Frontal cortex (tissue), 4 donors: ENCODE results near the gene TNFSF8. TPM values are rescaled to one million over a fixed set of nuclear protein-coding genes. Genes with fewer than 3 reads are reported as not detected.

Source experiments
- DNase-seq, 2 donors: peaks; one replicate each; pipeline ENCODE4 v3.0.0; 2012; ENCODE audit warnings: low spot score in 2 of 2
- FAIRE-seq: peaks from 2 replicates; lab custom pipeline; 2012; peaks lifted over from hg19 to GRCh38; lab: Jason Lieb, UNC
- total RNA-seq: library from RNA; depleted of rRNA; stranded (reverse); fragments of >200 nt; gene quantifications from one replicate; pipeline ENCODE4 v1.2.3, GENCODE V29; 2014
- donor health status: control.
- donor health status: control.
- donor health status: control.

The TNFSF8 gene
- total RNA-seq, 1 donor from 2014 or later = under 0.01 TPM

GRCh38 chr9:114887963-114888362, 42.4 kb downstream of the TNFSF8 start:
- FAIRE-seq = no peak

GRCh38 chr9:114884787-114885452, 45.5 kb downstream of the TNFSF8 start:
- FAIRE-seq = no peak
- DNase-seq = no peak

More at GRCh38 chr9:114887963-114888362, 42.4 kb downstream of the TNFSF8 start:
- no peak for DNase-seq

DNA sequence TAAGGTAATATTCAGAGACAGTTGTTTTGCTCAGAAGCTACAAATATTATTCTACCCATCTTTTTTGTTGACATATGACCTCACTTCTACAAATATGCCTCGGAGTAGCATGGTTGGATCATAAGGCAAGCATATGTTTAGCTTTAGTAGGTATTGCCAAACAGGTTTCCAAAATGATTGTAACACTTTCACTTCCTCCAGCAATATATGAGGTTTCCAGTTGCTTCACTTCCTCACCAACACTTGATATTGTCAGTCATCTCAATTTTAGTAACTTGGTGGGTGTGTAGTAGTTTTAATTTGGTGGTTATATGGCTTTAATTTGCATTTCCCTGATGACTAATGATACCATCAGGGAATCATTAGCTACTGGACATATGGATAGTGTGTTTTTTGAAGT, 46.7 kb downstream of the TNFSF8 start:
- no peak for FAIRE-seq

DNA sequence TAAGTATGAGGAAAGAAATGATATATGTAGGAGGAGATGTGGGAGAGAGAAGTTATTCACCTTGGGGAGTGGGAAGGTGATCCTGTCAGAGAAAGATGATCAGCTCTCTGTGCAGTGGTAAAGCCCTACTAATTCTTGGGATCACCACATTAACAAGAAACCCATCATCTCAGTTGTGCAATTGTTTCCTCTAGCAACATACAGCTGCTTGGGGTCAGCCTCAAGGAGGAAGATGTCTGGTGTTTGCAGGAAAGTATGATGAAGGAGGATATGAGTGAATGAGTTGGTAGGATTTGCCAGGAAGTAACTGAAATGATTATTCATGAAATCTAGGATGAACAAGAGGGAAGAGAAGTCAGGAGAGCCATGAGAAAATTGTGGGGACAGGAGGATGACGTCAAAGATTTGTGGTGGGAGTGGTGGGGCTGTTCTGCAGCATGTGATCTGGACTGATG, 50.1 kb downstream of the TNFSF8 start:
- FAIRE-seq = no peak

More for the DNA sequence above, 46.7 kb downstream of the TNFSF8 start:
- no peak for DNase-seq

GRCh38 chr9:114878879-114879564, 51.4 kb downstream of the TNFSF8 start:
- FAIRE-seq = no peak
- DNase-seq = no peak

More for the DNA sequence above, 50.1 kb downstream of the TNFSF8 start:
- DNase-seq = no peak

- FAIRE-seq = no peak
- no peak for DNase-seq
Measured at GRCh38 chr9:114869845-114870244, 60.5 kb downstream of the TNFSF8 start.

GRCh38 chr9:114869378-114869777, 61.0 kb downstream of the TNFSF8 start:
- DNase-seq (no peak), FAIRE-seq (no peak)

DNA sequence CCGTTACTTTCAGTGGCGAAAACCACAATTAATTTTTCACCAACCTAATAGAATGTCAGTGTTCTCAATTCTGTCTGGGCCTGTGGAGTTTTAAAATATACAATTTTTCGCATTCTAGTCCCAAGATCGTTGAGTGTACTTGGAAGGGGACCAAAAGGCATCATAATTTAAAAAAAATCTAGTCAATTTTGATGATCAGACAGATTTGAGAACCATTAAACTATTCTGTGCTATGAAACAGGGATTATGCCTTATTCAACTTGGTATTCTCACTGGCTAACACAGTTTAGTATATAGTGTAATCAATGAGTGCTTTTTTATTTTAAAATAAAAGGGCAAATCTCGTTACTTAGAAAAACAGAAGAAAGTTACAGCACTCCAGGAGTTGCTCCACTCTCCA, 63.1 kb downstream of the TNFSF8 start:
- DNase-seq (no peak), FAIRE-seq (no peak)

DNA sequence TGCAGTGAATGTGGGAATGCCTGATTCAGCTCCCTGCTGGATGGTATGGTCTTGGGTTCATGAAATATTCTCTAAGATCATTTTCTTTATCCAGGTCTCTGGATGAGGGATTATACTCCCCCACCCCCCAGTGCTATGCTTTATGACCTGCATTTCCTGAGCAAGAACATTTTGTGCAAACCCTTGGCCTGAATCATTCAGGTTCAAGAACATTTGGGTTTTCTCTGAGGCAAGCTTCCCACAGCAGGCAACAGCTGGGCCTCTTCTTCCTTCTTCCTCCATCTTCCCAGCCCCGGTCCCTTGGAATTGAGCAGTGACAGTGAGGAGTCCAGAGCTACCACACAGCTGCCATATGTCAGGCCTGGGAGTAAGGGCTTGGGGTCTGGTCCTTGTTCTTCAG, 65.9 kb downstream of the TNFSF8 start:
- DNase-seq = no peak

GRCh38 chr9:114861922-114862605, 68.3 kb downstream of the TNFSF8 start:
- FAIRE-seq = no peak
- no peak for DNase-seq

More for the DNA sequence above, 65.9 kb downstream of the TNFSF8 start:
- no peak for FAIRE-seq

GRCh38 chr9:114861273-114861672, 69.1 kb downstream of the TNFSF8 start:
- DNase-seq = no peak
- no peak for FAIRE-seq

GRCh38 chr9:114860187-114860586, 70.2 kb downstream of the TNFSF8 start:
- DNase-seq (no peak), FAIRE-seq (no peak)

DNA sequence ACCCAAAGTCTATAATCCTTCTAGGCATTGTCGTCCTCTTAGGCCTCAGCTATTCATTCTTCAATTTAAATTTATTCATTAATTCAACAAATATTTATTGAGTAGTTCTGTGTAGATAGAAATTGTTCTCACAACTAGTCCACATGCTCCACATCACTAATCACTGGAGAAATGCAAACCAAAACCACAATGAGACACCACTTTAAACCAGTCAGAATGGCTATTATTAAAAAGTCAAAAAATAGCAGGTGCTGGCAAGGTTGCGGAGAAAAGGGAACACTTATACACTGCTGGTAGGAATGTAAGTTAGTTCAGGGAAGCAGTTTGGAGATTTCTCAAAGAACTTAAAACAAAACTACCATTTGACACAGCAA, 73.5 kb downstream of the TNFSF8 start:
- DNase-seq (no peak), FAIRE-seq (no peak)

DNA sequence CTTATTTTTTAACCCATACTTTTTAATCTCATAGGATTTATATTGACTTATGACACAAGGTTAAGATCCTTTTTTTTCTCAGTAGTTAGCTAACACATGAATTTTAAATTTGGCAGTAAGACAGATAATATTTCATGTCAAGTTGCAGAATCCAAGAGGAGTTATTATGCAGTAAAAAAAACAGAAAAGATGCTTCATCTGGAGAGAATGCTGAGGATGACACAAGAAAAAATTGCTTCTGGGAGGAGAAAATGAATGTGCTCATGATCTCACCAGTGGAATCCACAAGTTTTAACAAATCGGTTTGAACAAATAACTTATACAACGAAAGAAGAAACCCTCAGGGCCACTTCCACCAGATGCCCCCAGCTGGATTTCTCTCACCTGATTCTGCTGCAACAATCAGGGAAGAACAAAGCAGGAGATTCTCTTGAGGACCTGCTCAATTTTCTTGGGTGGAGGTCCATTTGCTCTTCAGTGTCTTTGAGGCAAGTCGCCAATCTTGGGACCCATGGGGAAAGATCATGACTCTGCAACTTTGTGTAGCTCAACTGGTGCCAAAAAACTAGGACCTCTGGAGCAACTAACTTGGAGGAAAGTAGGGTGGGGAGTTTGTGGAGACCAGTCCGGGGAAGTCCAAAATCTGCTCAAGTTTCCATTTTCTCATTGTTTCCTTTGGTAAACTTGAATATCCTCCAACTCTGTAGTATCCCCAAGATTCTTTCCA, 74.0 kb downstream of the TNFSF8 start:
- DNase-seq = no peak
- FAIRE-seq = no peak

DNA sequence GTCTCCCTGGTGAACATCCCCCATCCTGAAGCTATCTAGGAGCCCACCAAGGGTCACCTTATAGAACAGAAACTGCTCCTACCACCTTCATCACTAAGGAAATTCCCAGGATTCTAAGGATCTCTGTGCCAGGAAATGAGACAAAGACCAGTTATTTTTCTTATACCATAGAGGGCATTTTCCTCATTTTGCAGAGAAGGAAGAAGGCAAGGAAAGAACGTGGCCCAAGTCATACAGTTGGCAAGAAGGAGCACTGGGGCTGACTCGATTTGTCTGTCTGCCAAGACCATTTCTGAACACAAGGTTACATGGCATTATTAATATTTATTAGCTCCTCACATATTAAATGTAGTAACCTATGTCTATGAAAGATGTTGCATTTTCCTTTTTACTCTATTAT, 74.9 kb downstream of the TNFSF8 start:
- no peak for DNase-seq
- FAIRE-seq = no peak

- FAIRE-seq (no peak), DNase-seq (no peak)
Measured at GRCh38 chr9:114854736-114855355, 75.5 kb downstream of the TNFSF8 start.

- no peak for DNase-seq
- no peak for FAIRE-seq
Measured at GRCh38 chr9:114853071-114853855, 77.1 kb downstream of the TNFSF8 start.

DNA sequence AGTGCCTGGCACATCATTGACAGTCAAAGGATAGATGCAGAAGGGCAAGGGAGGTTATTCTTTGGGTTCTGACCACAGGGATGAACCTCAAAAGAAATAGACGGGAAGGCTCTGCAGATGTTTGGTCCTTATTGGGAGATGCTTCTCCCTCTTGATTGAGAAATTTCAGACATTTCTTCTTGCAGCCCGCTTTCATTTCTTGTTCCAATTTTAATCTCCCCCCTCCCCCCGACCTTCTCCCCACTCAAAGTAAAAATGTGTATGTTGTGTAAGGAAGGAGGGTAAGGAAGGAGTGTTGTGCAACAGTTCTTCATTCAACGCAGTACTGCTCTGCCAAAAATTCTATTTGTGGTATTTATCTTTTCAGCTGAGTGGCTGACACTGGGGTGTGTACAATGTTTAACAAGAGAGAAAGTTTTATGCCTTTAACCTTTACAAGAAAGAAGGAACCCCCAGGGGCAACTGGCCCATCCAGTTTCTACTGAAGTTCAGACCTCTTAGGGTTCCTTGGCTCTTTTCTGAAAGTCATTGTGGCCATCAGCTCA, 78.3 kb downstream of the TNFSF8 start:
- FAIRE-seq (no peak), DNase-seq (no peak)

DNA sequence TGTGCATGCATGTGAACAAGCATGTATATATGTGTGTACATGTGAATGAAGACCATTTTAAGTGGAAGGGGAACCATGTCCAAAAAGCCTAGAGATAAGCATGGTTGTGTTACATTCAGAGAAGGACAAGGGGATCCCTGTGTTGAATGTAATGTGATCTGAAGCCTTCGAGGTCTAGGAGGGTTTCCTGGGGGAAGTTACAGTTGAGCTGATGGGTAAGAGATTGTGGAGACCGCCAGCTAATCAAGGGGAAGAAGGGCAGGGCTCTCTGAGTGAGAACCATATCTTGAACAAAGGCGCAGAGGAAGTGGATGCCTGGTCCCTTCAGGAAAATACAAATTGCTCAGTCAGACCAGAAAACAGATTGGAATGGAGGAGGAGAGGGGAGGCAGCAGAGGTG, 79.1 kb downstream of the TNFSF8 start:
- FAIRE-seq (no peak), DNase-seq (no peak)
